GM21529 (cell line): ENCODE results near the gene CRIP3.
"Not testable (repeated sequence)": the region's sequence is repeated elsewhere in the genome, so short reads cannot be mapped to it uniquely, and the experiment has no call there.

Experiments used
- ATAC-seq: cut with Tn5 transposase; IDR thresholded peaks from one replicate; pipeline ENCODE4 v1.9.1; 2021; ENCODE audit not compliant: unreplicated experiment

Gene CRIP3

DNA sequence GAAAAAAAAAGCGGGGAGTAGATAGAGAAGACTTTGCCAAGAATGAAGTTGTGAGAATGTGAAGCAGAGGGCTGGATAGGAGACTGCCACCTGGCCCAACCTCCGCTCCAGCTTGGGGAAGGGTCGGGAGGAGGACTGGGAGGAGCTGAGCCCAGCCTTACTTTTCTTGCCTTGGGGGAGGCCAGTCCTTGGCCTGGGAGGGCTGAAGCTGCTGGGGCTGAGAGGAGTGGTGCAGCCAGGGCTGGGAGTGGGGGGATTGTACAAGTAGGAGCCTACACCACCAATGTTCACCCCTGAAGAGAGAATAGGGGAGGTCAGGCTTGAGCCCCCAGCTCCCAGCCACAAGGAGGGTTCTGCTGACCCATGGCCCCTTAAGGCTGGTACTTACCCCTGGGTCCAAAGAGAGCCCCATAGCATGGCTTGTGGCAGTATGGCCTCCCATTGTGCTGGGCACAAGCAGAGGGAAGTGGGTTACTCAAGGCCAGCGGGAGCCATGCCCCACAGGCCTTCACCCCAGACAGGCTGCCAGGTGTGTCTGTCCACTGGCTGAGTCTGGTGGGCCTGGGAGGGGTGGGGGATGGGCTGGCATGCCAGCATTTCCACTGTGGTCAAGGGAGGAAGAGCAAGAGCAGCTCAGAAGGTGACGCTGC, 1.1 kb downstream of the CRIP3 start:
- no peak for ATAC-seq

DNA sequence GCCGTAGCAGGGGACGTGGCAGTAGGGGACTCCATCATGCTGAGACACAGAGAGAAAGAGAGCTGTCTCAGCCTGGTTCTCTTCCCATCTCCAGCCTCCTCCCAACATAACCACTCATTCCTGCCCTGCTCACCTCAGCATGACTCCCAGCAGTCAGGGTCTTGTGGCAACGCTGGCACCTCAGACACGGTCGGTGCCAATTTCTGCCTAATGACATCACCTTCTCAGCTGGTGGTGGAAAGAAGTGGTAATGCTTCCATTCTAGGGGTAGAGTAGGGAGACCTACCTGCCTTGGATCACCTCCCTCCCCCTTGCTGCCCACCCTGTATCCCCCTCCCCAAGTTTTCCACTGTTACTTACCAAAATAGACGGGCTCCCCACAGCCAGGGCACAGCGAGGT, 2.5 kb downstream of the CRIP3 start:
- no peak for ATAC-seq

DNA sequence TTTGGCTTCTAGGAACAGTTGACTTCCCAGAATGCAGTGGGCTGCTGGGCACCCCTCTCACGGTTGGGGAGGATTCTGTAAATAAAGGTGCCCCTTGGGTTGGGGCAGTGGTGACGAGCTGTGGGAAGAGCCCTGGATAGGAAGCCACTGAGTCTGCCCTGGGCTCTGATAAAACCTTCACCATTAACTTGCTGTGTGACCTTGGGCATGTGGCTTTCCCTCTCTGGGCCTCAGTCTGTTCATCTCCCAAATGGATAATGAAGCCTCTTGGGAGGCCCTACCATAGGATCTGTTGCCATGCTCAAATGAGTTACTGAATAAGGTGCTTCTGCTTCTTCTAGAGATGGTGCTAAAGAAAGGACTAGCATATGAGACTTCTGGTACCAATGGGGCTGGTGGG, 3.7 kb downstream of the CRIP3 start:
- no peak for ATAC-seq

DNA sequence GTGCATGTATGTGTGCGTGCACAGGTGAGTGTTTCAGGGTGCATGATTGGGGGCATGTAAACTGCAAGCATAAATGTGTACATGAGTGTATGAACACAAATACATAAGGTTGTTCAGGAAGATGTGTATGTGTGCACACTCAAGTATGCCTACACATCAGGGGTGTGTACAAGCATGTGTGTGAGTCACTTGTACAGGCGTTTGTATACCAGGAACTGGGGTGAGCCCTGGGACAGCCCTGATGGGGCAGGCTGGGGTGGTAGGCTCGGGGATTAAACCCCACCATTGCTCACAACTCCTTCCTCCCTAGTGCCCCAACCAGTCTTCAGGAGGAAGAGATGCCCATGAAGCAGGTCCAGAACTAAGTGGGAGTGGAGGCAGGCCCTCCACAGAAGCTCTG, 4.3 kb downstream of the CRIP3 start:
- ATAC-seq: no peak

DNA sequence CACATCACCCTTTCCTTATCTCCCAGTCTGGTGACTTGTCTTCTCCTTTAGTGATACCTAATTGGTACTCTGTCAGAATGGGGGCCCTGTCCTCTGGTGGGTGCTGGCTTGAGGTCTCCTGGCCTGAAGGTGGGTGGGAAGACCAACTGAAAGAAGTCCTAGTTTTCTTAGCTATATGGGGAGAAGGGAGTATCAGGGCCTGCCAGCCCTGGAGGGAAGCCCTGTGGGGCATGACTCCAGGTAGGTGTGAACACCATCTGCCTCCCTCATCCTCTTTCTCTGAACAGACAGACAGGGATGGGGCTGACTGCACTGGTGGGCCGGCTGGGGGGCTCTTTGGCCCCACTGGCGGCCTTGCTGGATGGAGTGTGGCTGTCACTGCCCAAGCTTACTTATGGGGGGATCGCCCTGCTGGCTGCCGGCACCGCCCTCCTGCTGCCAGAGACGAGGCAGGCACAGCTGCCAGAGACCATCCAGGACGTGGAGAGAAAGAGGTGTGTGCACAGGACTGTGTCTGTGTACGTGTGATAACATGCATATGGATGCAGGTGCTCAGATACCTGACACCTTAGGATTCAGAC, 4.8 kb downstream of the CRIP3 start:
- no peak for ATAC-seq

DNA sequence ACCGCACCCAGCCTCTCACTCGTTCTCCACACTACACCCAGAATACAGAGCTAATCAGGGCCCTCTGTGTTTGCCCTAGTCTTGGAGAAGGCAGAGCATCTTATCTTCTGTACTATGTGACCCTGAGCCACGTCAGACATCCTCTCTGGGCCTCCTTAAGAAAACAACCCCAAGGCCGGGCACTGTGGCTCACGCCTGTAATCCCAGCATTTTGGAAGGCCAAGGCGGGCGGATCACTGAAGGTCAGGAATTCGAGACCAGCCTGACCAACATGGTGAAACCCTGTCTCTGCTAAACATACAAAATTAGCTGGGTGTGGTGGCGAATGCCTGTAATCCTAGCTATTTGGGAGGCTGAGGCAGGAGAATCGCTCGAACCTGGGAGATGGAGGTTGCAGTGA, 5.6 kb downstream of the CRIP3 start:
- ATAC-seq: not testable (repeated sequence)

DNA sequence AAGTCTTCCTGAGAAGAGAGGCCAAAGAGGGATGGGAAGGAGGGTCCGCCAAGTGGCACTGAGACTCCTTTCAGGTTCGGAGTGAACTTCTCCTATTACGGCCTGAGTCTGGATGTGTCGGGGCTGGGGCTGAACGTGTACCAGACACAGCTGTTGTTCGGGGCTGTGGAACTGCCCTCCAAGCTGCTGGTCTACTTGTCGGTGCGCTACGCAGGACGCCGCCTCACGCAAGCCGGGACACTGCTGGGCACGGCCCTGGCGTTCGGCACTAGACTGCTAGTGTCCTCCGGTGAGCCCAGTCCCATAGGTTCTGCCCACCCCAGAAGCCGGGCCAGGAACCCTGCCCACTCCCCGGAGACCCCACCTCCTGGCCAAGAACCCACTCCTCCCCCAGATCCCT, 6.5 kb downstream of the CRIP3 start:
- no peak for ATAC-seq

DNA sequence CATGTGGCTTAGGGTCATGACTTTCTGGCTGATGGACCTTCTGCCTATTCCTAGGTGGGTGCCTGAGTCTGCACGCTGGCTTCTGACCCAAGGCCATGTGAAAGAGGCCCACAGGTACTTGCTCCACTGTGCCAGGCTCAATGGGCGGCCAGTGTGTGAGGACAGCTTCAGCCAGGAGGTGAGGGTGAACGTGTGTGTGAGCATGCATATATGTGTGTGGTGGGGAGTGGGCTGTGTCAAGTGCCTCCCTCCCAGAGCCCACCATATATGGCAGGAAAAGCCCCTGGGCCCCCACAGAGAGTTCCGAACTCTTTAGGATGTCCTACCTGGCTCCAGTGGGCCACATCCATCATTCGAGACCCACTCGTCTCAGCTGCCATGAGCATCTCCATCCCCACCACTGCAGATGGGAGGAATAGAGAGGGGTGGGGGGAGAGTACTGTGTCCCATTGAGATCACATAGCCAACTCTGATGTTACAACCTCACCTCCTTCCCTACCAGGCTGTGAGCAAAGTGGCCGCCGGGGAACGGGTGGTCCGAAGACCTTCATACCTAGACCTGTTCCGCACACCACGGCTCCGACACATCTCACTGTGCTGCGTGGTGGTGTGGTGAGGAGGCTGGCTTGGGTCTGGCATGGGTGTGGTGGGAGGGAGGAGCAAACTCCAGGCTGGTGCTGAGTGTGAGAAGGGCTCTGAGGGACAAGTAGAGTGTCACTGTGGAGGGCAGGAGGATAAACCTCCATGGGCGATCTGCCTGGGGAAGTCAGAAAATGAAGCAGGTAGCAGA, 7.3 kb downstream of the CRIP3 start:
- no peak for ATAC-seq

DNA sequence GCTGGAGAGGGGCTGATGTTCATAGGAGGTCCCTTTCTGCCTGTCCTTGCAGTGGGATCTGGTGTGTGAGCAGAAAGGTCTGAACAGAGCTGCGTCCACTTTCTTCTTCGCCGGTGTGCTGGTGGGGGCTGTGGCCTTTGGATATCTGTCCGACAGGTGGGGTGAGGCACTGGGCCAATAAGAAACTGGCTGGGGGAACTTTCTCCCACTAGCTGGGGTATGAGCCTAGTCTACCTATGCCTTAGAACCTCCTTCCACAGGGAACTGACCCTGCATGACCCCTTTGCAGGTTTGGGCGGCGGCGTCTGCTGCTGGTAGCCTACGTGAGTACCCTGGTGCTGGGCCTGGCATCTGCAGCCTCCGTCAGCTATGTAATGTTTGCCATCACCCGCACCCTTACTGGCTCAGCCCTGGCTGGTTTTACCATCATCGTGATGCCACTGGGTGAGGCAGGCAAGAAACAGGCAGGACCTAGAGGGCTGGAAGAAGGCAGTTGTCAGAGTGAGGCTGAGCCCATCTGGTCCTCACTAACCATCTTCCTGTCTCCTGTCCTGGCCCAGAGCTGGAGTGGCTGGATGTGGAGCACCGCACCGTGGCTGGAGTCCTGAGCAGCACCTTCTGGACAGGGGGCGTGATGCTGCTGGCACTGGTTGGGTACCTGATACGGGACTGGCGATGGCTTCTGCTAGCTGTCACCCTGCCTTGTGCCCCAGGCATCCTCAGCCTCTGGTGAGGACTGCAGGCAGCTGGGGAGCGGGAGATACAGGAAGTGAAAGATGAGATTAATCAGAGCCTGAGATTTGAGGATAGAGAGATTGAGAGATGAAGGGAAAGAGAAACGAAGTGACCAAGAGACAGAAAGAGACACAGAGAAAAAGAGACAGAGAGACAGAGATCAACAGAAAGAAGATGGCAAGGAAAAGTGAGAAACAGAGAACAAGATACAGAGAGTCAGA, 9.0 kb downstream of the CRIP3 start:
- no peak for ATAC-seq

DNA sequence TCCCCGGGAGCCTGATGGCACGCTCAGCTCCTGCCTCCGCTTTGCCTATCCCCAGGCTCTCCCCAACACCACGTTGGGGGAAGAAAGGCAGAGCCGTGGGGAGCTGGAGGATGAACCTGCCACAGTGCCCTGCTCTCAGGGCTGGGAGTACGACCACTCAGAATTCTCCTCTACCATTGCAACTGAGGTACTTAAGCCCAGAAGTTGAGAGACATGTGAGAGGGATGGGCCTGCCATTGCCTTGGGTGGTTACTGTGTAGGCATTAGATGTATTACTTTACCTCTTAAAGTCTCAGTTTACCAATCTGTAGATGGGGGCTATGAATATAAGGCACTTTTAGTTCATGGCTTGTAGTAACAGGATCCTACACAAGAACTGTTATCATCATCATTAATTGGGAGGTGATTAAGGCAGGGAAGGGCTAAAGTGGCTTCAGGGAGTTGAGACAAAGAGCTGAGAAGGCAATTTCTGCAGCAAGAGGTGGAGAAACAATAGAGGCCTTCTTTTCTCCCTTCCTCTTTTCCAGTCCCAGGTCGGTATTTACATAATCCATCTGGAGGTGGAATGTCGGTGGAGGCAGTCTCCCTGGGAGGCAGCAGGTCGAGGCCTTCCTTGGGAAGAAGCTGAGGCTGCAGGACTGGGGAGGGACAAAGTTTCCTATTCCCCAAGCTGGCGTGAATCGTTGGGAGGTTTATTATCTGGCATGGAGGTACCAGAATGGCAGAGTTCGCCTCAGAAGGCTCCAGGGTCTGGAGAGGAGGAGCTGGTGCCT, 9.9 kb downstream of the CRIP3 start:
- ATAC-seq: no peak

DNA sequence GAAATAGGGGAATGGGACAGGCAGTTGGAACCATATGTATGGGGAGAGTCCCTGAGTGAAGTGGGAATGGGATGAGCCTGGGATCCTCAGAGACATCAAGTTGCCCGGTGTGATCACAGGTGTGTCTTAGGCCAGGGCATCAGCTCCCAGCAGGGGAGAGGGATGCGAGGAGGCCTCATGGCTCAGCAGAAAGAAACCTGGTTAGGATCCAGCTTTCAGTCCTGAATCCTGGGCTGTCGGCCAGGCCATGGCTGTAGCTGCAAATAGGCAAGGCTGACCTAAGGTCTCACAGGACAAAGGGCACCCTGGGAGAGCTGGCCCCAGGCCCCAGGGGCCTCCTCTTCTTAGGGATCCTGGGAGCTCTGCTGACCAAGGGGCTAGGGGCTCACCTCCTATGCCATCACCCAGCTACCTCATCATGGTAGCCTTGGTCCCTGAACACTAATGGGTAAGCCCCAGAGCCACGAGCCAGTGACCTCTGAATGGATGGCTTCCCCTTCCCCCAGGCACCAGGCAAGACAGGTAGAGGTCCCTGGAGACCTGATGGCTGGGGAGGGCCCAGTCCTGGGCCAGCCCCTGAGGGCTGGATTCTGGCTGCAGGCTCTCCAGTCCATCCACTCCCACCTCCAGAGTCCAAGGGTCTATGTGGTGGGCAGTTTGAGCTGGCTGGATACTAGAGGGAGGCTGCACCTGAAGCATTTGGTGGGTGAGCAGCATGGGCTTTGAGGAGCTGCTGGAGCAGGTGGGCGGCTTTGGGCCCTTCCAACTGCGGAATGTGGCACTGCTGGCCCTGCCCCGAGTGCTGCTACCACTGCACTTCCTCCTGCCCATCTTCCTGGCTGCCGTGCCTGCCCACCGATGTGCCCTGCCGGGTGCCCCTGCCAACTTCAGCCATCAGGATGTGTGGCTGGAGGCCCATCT, 10.7 kb downstream of the CRIP3 start, which contains the start of gene SLC22A7:
SLC22A7 (plus strand) TSS at position 617 of the 921 bp plus-strand sequence; CDS start at position 716, 99 bp downstream.
- no peak for ATAC-seq

DNA sequence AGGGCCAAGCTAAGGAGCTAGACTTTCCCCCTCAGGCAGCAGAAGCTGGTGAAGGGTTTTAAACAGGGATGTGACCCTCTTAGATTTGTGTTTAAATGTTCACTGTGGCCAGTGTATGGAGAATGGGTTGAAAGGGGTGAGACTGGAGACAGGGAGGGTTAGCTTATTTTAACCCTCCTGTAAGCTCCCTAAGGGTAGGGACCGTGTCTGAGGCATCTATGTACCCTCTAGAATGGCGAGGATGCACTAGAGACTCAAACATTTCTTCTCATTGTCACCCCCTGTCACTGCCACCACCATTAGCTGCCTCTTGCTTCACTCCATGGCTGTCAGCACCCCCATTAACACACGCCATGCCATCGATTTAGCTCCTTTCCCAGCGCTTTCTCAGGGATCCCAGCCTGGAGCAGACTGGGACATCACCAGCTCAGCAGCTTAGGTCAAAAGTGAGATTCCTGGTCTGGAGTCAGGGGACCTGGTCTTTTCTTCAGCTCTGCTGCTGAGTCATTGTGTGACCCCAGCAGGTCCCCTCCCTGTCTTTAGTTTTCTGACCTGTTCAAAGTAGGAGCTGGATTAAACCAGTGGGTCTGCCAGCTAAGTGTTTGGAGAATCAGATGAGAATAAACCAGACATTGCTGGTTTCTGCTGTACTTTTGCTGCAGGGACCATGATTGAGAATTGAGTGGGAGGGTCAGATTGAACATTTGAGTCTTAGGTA, 11.7 kb downstream of the CRIP3 start:
- ATAC-seq: no peak

DNA sequence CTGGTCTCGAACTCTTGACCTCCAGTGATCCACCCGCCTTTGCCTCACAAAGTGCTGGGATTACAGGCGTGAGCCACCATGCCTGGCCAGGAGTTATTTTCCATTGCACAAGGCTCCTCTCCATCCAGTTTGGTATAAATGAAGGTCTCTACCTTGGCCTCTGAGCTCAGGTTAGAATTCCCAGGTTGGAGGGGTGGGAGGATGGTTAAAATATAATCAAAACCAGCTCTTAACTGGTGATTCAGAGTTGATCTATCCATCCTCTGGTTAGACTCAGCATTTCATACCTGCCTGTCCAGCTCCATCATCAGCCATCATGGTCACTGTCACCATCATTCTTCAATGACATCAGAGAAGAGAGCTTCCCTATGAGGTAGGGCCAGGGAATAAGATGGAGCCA, 13.2 kb downstream of the CRIP3 start:
- no peak for ATAC-seq

DNA sequence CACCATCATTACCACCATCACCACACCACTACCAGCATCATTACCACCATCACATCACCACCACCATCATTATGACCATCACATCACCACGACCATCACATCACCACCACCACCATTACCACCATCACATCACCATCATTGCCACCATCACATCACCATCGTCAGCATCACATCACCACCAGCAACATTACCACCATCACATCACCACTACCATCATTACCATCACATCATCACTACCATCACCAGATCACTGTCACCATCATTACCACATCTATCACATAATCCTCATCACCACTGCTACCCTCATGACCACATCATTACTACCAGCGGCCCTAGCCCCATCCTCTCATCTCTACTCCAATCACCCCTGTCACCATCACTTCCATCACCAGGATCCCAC, 14.1 kb downstream of the CRIP3 start:
- no peak for ATAC-seq

DNA sequence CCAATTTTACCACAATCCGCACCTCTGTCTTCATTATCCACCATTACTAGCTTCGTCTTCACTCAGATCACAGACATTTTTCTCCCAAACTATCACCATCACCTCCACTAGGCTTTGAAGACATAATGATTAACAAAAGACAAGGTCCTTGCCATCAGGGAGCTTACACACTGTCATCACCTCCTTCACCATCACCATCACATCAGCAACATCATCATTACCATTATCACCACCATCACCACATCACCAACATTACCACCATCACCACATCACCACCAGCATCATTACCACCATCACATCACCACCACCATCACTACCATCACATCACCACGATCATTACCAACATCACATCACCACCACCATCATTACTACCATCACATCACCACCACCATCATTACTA, 14.9 kb downstream of the CRIP3 start:
- ATAC-seq: no peak

DNA sequence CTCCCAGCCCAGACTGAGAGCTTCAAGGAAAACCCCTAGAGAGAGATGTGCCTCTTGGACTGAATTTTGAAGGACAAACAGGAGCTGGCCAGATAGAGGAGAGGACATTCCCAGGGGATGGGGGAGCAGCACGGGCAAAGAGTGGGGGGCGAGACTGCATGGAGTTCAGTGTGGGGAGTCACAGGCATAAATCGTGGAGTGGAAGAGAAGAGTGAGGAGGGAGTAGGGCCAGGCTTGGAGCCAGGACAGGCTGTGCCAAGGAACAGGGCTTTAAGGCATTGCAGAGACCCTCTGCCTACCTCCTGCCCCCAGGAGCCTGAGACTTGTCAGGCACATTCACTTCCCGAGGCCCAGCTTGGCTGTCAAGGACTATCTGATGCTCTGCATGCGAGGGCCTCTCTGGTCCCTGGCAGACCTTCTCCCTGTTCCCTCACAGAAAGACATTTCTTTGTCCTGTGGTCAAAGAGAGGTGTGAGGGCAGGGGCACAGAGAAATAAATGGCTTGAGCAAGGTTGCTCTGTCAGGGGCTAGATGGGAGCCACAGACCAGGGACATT, 15.8 kb downstream of the CRIP3 start:
- ATAC-seq: no peak

DNA sequence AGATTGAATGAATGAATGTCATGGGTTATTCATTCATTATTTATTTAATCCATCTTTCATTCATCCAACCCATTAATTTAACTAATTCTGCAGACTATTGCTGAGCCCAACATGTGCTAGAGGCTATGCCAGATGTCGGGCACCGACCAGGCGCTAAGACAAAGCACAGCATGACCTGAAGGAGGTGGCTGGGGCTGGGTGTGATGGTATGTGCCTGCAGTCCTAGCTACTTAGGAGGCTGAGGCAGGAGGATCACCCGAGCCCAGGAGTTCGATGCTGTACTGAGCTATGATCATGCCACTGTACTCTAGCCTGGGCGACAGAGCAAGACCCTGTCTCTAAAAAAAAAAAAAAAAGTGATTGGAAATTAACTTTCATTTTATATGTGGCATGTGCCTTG, 16.3 kb downstream of the CRIP3 start:
- no peak for ATAC-seq

DNA sequence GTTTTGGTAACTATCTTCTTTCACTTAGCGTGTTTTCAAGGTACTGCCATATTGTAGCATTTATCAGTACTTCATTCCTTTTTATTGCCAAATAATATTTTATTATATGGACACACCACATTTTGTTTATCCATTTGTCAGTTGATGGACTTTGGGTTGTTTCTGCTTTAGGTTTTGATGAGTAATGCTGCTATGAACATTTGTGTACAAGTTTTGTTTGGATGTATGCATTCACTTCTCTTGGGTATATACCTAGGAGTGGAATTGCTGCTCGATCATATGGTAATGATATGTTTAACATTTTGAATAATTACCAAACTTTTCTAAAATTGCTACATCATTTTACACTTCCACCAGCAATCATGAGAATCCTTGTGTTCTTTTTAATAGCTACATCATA, 16.9 kb downstream of the CRIP3 start:
- ATAC-seq: no peak
